K562 (cell line): ENCODE measurements around the gene RPRD1B. TPM values are rescaled to one million over a fixed set of nuclear protein-coding genes. Genes with fewer than 3 reads are reported as not detected.
A peak's percentile ranks its signal among the peaks of the same experiment; 100 is the strongest.

ENCODE experiments used
- CCNT2 ChIP-seq: IDR thresholded peaks from 2 replicates; pipeline ENCODE4 v1.6.1; 2011; ENCODE audit warnings: borderline replicate concordance, low read depth, mild to moderate bottlenecking, moderate library complexity, mixed read lengths, low read length; ENCODE audit not compliant: insufficient read length; ENCODE audit errors: extremely low read depth
- CREB1 ChIP-seq, 2 experiments: sonication (generic) in 1 of 2; formaldehyde crosslinking in 1 of 2; IDR thresholded peaks; 2 replicates each; pipeline versions ENCODE4 v1.6.1 to v1.8.0; 2012 to 2022; ENCODE audit warnings: inconsistent platforms in 1 of 2, mild to moderate bottlenecking in 1 of 2, missing genetic modification reagents in 1 of 2, moderate library complexity in 1 of 2
- E2F5 ChIP-seq: sonication (generic); formaldehyde crosslinking; IDR thresholded peaks from 2 replicates; pipeline ENCODE4 v1.8.0; 2022; ENCODE audit warnings: mild to moderate bottlenecking, missing genetic modification reagents
- E4F1 ChIP-seq: fragments of 250-450 bp; sonication (Bioruptor Pico); IDR thresholded peaks from 2 replicates; pipeline ENCODE4 v1.5.0; 2021; ENCODE audit warnings: mild to moderate bottlenecking, borderline replicate concordance
- FOXJ3 ChIP-seq: sonication (generic); formaldehyde crosslinking; IDR thresholded peaks from 2 replicates; pipeline ENCODE4 v1.4.0; 2020; ENCODE audit warnings: mild to moderate bottlenecking, missing genetic modification reagents
- GATA2 ChIP-seq: sonication (generic); formaldehyde crosslinking; IDR thresholded peaks from 2 replicates; pipeline ENCODE4 v1.4.0; 2020; ENCODE audit warnings: mild to moderate bottlenecking, missing genetic modification reagents
- HNRNPH1 ChIP-seq: fragments of 200-400 bp; formaldehyde crosslinking; optimal IDR thresholded peaks from 2 replicates; pipeline ENCODE3; 2017; ENCODE audit warnings: low read depth, mild to moderate bottlenecking, low read length, moderate library complexity
- IFI16 ChIP-seq: fragments of 250-450 bp; sonication (Bioruptor Pico); IDR thresholded peaks from 2 replicates; pipeline ENCODE4 v2.1.2; 2022; ENCODE audit warnings: mild to moderate bottlenecking, inconsistent platforms
- KDM2B ChIP-seq: fragments of 250-450 bp; sonication (Bioruptor Pico); IDR thresholded peaks from 2 replicates; pipeline ENCODE4 v1.8.0; 2021; ENCODE audit warnings: mild to moderate bottlenecking, moderate library complexity
- L3MBTL2 ChIP-seq: fragments of 450-650 bp; IDR thresholded peaks from 2 replicates; pipeline ENCODE4 v1.6.1; 2016; ENCODE audit warnings: mild to moderate bottlenecking, moderate library complexity
- NR2F6 ChIP-seq: fragments of 450-650 bp; formaldehyde crosslinking; IDR thresholded peaks from 2 replicates; pipeline ENCODE4 v1.4.0; 2020; ENCODE audit warnings: mild to moderate bottlenecking
- NUFIP1 ChIP-seq: fragments of 450-650 bp; IDR thresholded peaks from 2 replicates; pipeline ENCODE4 v1.6.1; 2018; ENCODE audit not compliant: partially characterized antibody
- PHB2 ChIP-seq: fragments of 450-650 bp; IDR thresholded peaks from 2 replicates; pipeline ENCODE4 v1.6.1; 2017; ENCODE audit warnings: low read depth
- POLR2B ChIP-seq: fragments of 450-650 bp; IDR thresholded peaks from 2 replicates; pipeline ENCODE4 v1.6.1; 2018; ENCODE audit warnings: low read depth; ENCODE audit not compliant: partially characterized antibody
- PREB ChIP-seq: sonication (generic); formaldehyde crosslinking; IDR thresholded peaks from 2 replicates; pipeline ENCODE4 v1.8.1; 2023; ENCODE audit warnings: mild to moderate bottlenecking, missing genetic modification reagents
- SMAD1 ChIP-seq: fragments of 150-350 bp; IDR thresholded peaks from 2 replicates; pipeline ENCODE4 v1.6.1; 2014; ENCODE audit warnings: low read length, low read depth; ENCODE audit not compliant: partially characterized antibody
- SMARCA5 ChIP-seq: fragments of 450-650 bp; IDR thresholded peaks from 2 replicates; pipeline ENCODE4 v1.6.1; 2016
- TSC22D4 ChIP-seq: fragments of 450-650 bp; IDR thresholded peaks from 2 replicates; pipeline ENCODE4 v1.6.1; 2016; ENCODE audit warnings: missing genetic modification characterization, missing biosample characterization, control low read depth
- ZBTB26 ChIP-seq: fragments of 450-650 bp; formaldehyde crosslinking; IDR thresholded peaks from 2 replicates; pipeline ENCODE4 v1.4.0; 2022; ENCODE audit warnings: missing genetic modification characterization
- ZKSCAN1 ChIP-seq: fragments of 150-350 bp; IDR thresholded peaks from 2 replicates; pipeline ENCODE4 v1.6.1; 2016; ENCODE audit warnings: low read depth, low read length
- ZNF277 ChIP-seq: fragments of 250-450 bp; sonication (Bioruptor Pico); IDR thresholded peaks from 2 replicates; pipeline ENCODE4 v1.8.0; 2022; ENCODE audit warnings: inconsistent platforms, mild to moderate bottlenecking, moderate library complexity, borderline replicate concordance
- ZZZ3 ChIP-seq: fragments of 450-650 bp; IDR thresholded peaks from 2 replicates; pipeline ENCODE4 v1.6.1; 2016; ENCODE audit warnings: antibody characterized with exemption, mild to moderate bottlenecking, moderate library complexity
- polyA plus RNA-seq, 8 experiments: library from polyadenylated mRNA; depleted of rRNA in 4 of 8; stranded (reverse) in 5 of 8; unstranded in 3 of 8; fragments of >200 nt; fragmentation: Nextera tagmentation in 2 of 8; fragmentation: Illumina TruSeq in 1 of 8; extraction: Ambion mirVana in 2 of 8; extraction: Trizol in 1 of 8; gene quantifications; 2 replicates each; pipeline versions ENCODE4 v1.2.1 to v1.2.3, GENCODE V29; 2011 to 2014; ENCODE audit warnings: inconsistent platforms in 1 of 8, missing spikeins in 1 of 8
- total RNA-seq, 7 experiments: library from RNA; depleted of rRNA in 6 of 7; stranded (reverse); fragments of >200 nt in 6 of 7; fragmentation: Illumina TruSeq in 2 of 7; extraction: Trizol in 2 of 7; gene quantifications; 2 replicates each; pipeline versions ENCODE4 v1.2.1 to v1.2.3, GENCODE V29; 2011 to 2021; ENCODE audit warnings: low replicate concordance in 1 of 7

RPRD1B gene
- total and polyA plus RNA-seq, 9 of the 15 experiments (the other 6 are each of a cell fraction or from before 2014, with no cell fraction given): 5.5 to 43.0 (median 24.4) TPM

- TF ChIP-seq E4F1 (CRISPR knock-in tag) (no peak), PREB (CRISPR knock-in tag) (no peak), FOXJ3 (CRISPR knock-in tag) (no peak), NR2F6 (no peak), SMAD1 (no peak), ZBTB26 (CRISPR knock-in tag) (no peak), ZKSCAN1 (no peak), HNRNPH1 (no peak), CCNT2 (no peak), CREB1 (IDR thresholded peaks at IDR 0.05) (peak; percentile 96), CREB1 (CRISPR knock-in tag; IDR thresholded peaks at IDR 0.05) (peak; percentile 99), ZNF277 (CRISPR knock-in tag) (no peak), KDM2B (CRISPR knock-in tag) (no peak), POLR2B (peak; percentile 59), SMARCA5 (no peak), PHB2 (no peak), L3MBTL2 (peak; percentile 89), E2F5 (CRISPR knock-in tag) (no peak), IFI16 (no peak), GATA2 (CRISPR knock-in tag) (no peak), TSC22D4 (tag) (no peak), NUFIP1 (no peak), ZZZ3 (no peak)
Observed at GRCh38 chr20:38033330-38034107, at the start of gene RPRD1B, which contains the start of gene TTI1 (continued).
